GM21423 (cell line): ENCODE data around the gene SLC30A2.

Source experiments
- ATAC-seq: cut with Tn5 transposase; IDR thresholded peaks from one replicate; pipeline ENCODE4 v1.9.1; 2021; ENCODE audit warnings: mild to moderate bottlenecking, moderate library complexity; ENCODE audit not compliant: unreplicated experiment

SLC30A2 gene

GRCh38 chr1:26070296-26070962, 24.5 kb upstream of the SLC30A2 start:
- ATAC-seq = no peak

- no peak for ATAC-seq
Measured at GRCh38 chr1:26069941-26070295, 24.0 kb upstream of the SLC30A2 start.

- no peak for ATAC-seq
Measured at GRCh38 chr1:26067432-26067911, 21.6 kb upstream of the SLC30A2 start, which contains the start of gene TRIM63. TRIM63 (minus strand) TSS chr1:26067630; CDS start chr1:26067494, 136 bp downstream.

- ATAC-seq = no peak
Measured at GRCh38 chr1:26066857-26067256, 20.9 kb upstream of the SLC30A2 start.

- no peak for ATAC-seq
Measured at GRCh38 chr1:26066160-26066559, 20.2 kb upstream of the SLC30A2 start.

GRCh38 chr1:26064553-26064952, 18.6 kb upstream of the SLC30A2 start:
- ATAC-seq = no peak

GRCh38 chr1:26060832-26061574, 15.1 kb upstream of the SLC30A2 start:
- no peak for ATAC-seq

GRCh38 chr1:26059906-26060305, 14.0 kb upstream of the SLC30A2 start:
- no peak for ATAC-seq

GRCh38 chr1:26058052-26058595, 12.2 kb upstream of the SLC30A2 start:
- no peak for ATAC-seq

- ATAC-seq = no peak
Measured at GRCh38 chr1:26057189-26057588, 11.3 kb upstream of the SLC30A2 start.

GRCh38 chr1:26055041-26055440, 9.1 kb upstream of the SLC30A2 start:
- ATAC-seq = no peak

GRCh38 chr1:26053718-26054560, 8.0 kb upstream of the SLC30A2 start:
- ATAC-seq = no peak

- no peak for ATAC-seq
Measured at GRCh38 chr1:26050248-26050640, 4.3 kb upstream of the SLC30A2 start.

GRCh38 chr1:26049531-26050247, 3.8 kb upstream of the SLC30A2 start:
- no peak for ATAC-seq

- ATAC-seq = no peak
Measured at GRCh38 chr1:26047278-26047874, 1.5 kb upstream of the SLC30A2 start.

- ATAC-seq = no peak
Measured at GRCh38 chr1:26046246-26047095, 553 bp upstream of the SLC30A2 start.

- no peak for ATAC-seq
Measured at GRCh38 chr1:26044971-26045721, 772 bp downstream of the SLC30A2 start.

GRCh38 chr1:26044414-26044813, 1.5 kb downstream of the SLC30A2 start:
- ATAC-seq = no peak
